GM12878 (cell line): Measurements from ENCODE around the gene NMT1. TPM values are rescaled to one million over a fixed set of nuclear protein-coding genes. Genes with fewer than 3 reads are reported as not detected.

ENCODE experiments used
- ATAC-seq: fragments of 200-7000 bp; cut with Tn5 transposase; 3 replicates; pipeline ENCODE4 v1.9.1; 2020; ENCODE audit warnings: mild to moderate bottlenecking, moderate library complexity
- BruUV-seq: library from RNA; stranded (reverse); fragments of 400-500 nt; replicated peaks from 2 replicates; lab custom pipeline; 2021; lab: Mats Ljungman, UMichigan
- CTCF ChIA-PET: fragments of 300-600 bp; sonication (Branson Sonifier 250); formaldehyde crosslinking; extraction: SDS; loops from one replicate; lab custom pipeline; 2021; ENCODE audit warnings: inconsistent platforms; lab: Yijun Ruan, JAX
- POLR2A ChIA-PET: fragments of 350-600 bp; formaldehyde crosslinking; extraction: SDS; loops from one replicate; lab custom pipeline; 2021; ENCODE audit warnings: inconsistent platforms; lab: Charles Lee
- RAD21 ChIA-PET: fragments of 300-600 bp; sonication (Branson Sonifier 250); formaldehyde crosslinking; loops from one replicate; lab custom pipeline; 2023; ENCODE audit warnings: antibody characterized with exemption; ENCODE audit not compliant: unreplicated experiment; lab: Charles Lee
- SMC1A ChIA-PET: fragments of 300-600 bp; sonication (Branson Sonifier 250); formaldehyde crosslinking; loops from one replicate; lab custom pipeline; 2023; ENCODE audit not compliant: unreplicated experiment, uncharacterized antibody; lab: Charles Lee
- DNase-seq: peaks from one replicate; pipeline ENCODE4 v3.0.0-alpha.2; 2011; ENCODE audit warnings: low read depth, low spot score
- FAIRE-seq: peaks from 3 replicates; lab custom pipeline; 2011; peaks lifted over from hg19 to GRCh38; lab: Jason Lieb, UNC
- H2AFZ ChIP-seq: 2 replicates; pipeline ENCODE4 v1.6.0; 2011; ENCODE audit warnings: low read depth, low read length, control low read depth; ENCODE audit not compliant: control insufficient read depth
- H3K27ac ChIP-seq: 2 replicates; pipeline ENCODE4 v1.5.1; 2011; ENCODE audit warnings: control low read depth; ENCODE audit not compliant: control insufficient read depth, insufficient read depth
- H3K27me3 ChIP-seq, 2 experiments: replicated peaks in 1 of 2; 2 replicates each; pipeline versions ENCODE4 v1.6.0 to v1.6.1; 2011; ENCODE audit warnings: low read length in 1 of 2; ENCODE audit not compliant: control insufficient read depth in 2 of 2, insufficient read depth in 2 of 2
- H3K36me3 ChIP-seq, 2 experiments: 2 replicates each; pipeline ENCODE4 v1.5.1; 2011; ENCODE audit warnings: low read length in 1 of 2; ENCODE audit not compliant: control insufficient read depth in 2 of 2, insufficient read depth in 2 of 2
- H3K4me1 ChIP-seq: 2 replicates; pipeline ENCODE4 v1.6.1; 2011; ENCODE audit warnings: mild to moderate bottlenecking, low read length, moderate library complexity, mixed read lengths; ENCODE audit not compliant: control insufficient read depth, insufficient read depth
- H3K4me2 ChIP-seq: 2 replicates; pipeline ENCODE4 v1.6.0; 2011; ENCODE audit warnings: control low read depth; ENCODE audit not compliant: control insufficient read depth, insufficient read depth
- H3K4me3 ChIP-seq: fragments of 200-600 bp; sonication (generic); 2 replicates; pipeline ENCODE4 v1.5.1; 2016
- H3K79me2 ChIP-seq: 2 replicates; pipeline ENCODE4 v1.6.0; 2011; ENCODE audit warnings: low read length; ENCODE audit not compliant: control insufficient read depth, insufficient read depth
- H3K9ac ChIP-seq: 2 replicates; pipeline ENCODE4 v1.8.0; 2011; ENCODE audit warnings: low read length, control low read depth, mixed read lengths; ENCODE audit not compliant: control insufficient read depth, insufficient read depth
- H3K9me3 ChIP-seq: replicated peaks from 3 replicates; pipeline ENCODE4 v1.5.1; 2011; ENCODE audit warnings: mild to moderate bottlenecking, low read length; ENCODE audit not compliant: control insufficient read depth, insufficient read depth
- H4K20me1 ChIP-seq: 2 replicates; pipeline ENCODE4 v1.6.0; 2011; ENCODE audit not compliant: control insufficient read depth, insufficient read depth
- BCL3 ChIP-seq: IDR thresholded peaks from 2 replicates; pipeline ENCODE4 v1.6.1; 2011; ENCODE audit warnings: borderline replicate concordance, low read depth, mild to moderate bottlenecking, moderate library complexity, low read length; ENCODE audit not compliant: insufficient read depth, poor library complexity, severe bottlenecking
- POLR2A ChIP-seq: IDR thresholded peaks from 2 replicates; pipeline ENCODE4 v1.6.1; 2011; ENCODE audit warnings: low read depth, mild to moderate bottlenecking, low read length
- WGBS: methylation state at CpG from one replicate; pipeline ENCODE4 v1.1.6; 2016; ENCODE audit warnings: low lambda C conversion rate; ENCODE audit not compliant: insufficient replicate concordance, insufficient coverage; ENCODE audit errors: missing lambda C conversion rate; 5-methylcytosine and 5-hydroxymethylcytosine counted together
- in situ Hi-C: fragments of 300-500 bp; cut with MboI; formaldehyde crosslinking; loops from 9 replicates; pipeline ENCODE4 v1.14.3; 2018; ENCODE audit warnings: mixed read lengths
- intact Hi-C: fragments of 100-400 bp; cut with micrococcal nuclease; formaldehyde crosslinking; loops from one replicate; pipeline ENCODE4 v1.14.2; 2022; ENCODE audit not compliant: unreplicated experiment
- polyA plus RNA-seq, 11 experiments: library from polyadenylated mRNA; depleted of rRNA in 4 of 11; unstranded in 6 of 11; stranded (reverse) in 5 of 11; fragments of >200 nt; fragmentation: Nextera tagmentation in 4 of 11; fragmentation: Illumina TruSeq in 1 of 11; extraction: Ambion mirVana in 4 of 11; extraction: Trizol in 1 of 11; gene quantifications; 1 replicate in 1 of 11; 2 replicates in 10 of 11; pipeline versions ENCODE4 v1.2.1 to v1.2.3, GENCODE V29; 2011 to 2016; ENCODE audit warnings: inconsistent platforms in 2 of 11, missing spikeins in 2 of 11, low read depth in 1 of 11
- total RNA-seq, 4 experiments: library from RNA; depleted of rRNA in 3 of 4; stranded (reverse); fragments of >200 nt in 3 of 4; fragmentation: Illumina TruSeq in 1 of 4; extraction: Trizol in 1 of 4; gene quantifications; 2 replicates each; pipeline versions ENCODE4 v1.2.1 to v1.2.3, GENCODE V29; 2013 to 2021
- TF ChIP-seq, protein P1 (sequence below): fragments of 450-650 bp; IDR thresholded peaks from 2 replicates; pipeline ENCODE4 v1.6.1; 2017; ENCODE audit warnings: mild to moderate bottlenecking, moderate library complexity

The NMT1 gene
- total and polyA plus RNA-seq, 10 of the 15 experiments (the other 5 are each of a cell fraction or from before 2014, with no cell fraction given) = 96.7 to 395 (median 222) TPM

GRCh38 chr17:45144199-45145034, 83.3 kb downstream of the NMT1 start:
- ATAC-seq = no peak
- H3K36me3 ChIP-seq = no peaks in the 10 kb centered on the region
- peak overlapping the region; percentile 66 for H2AFZ ChIP-seq
- peak; percentile 51 for TF ChIP-seq POLR2A
- peak; percentile 15 for TF ChIP-seq BCL3
- TF ChIP-seq, protein P1, sequence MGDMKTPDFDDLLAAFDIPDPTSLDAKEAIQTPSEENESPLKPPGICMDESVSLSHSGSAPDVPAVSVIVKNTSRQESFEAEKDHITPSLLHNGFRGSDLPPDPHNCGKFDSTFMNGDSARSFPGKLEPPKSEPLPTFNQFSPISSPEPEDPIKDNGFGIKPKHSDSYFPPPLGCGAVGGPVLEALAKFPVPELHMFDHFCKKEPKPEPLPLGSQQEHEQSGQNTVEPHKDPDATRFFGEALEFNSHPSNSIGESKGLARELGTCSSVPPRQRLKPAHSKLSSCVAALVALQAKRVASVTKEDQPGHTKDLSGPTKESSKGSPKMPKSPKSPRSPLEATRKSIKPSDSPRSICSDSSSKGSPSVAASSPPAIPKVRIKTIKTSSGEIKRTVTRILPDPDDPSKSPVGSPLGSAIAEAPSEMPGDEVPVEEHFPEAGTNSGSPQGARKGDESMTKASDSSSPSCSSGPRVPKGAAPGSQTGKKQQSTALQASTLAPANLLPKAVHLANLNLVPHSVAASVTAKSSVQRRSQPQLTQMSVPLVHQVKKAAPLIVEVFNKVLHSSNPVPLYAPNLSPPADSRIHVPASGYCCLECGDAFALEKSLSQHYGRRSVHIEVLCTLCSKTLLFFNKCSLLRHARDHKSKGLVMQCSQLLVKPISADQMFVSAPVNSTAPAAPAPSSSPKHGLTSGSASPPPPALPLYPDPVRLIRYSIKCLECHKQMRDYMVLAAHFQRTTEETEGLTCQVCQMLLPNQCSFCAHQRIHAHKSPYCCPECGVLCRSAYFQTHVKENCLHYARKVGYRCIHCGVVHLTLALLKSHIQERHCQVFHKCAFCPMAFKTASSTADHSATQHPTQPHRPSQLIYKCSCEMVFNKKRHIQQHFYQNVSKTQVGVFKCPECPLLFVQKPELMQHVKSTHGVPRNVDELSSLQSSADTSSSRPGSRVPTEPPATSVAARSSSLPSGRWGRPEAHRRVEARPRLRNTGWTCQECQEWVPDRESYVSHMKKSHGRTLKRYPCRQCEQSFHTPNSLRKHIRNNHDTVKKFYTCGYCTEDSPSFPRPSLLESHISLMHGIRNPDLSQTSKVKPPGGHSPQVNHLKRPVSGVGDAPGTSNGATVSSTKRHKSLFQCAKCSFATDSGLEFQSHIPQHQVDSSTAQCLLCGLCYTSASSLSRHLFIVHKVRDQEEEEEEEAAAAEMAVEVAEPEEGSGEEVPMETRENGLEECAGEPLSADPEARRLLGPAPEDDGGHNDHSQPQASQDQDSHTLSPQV = no peak
- no peak for FAIRE-seq
- peak overlapping the region; percentile 87 for H3K4me2 ChIP-seq
- H3K4me1 ChIP-seq = peaks cover 18% of the 10 kb centered on the region
- 31% methylated on average over 48 of the region's 71 CpGs for WGBS
- in situ Hi-C loops (no loop called here), intact Hi-C loops (loop anchor here (5.0 kb wide), 1 partner anchor 158 kb away; no protein-coding TSS in a partner anchor)
- POLR2A ChIA-PET = interaction anchor here (0.5 to 1.6 kb wide), 6 partner anchors 8 to 88 kb away, joined by 3 to 6 read pairs (median 4); partner anchors contain the start of genes ACBD4 and HEXIM2
- no peaks in the 10 kb centered on the region for H3K9me3 ChIP-seq
- SMC1A ChIA-PET = interaction anchor here (0.7 to 1.2 kb wide), 2 partner anchors 9 to 17 kb away, joined by 3 to 10 read pairs; partner anchors contain the start of gene ACBD4
- no peak for DNase-seq
- H3K27ac ChIP-seq = peak overlapping the region; percentile 34; the same call in 1 of the 2 replicates
- RAD21 ChIA-PET = interaction anchor here (0.6 to 1.7 kb wide), 3 partner anchors 9 to 253 kb away, joined by 3 to 10 read pairs (median 3); partner anchors contain the start of gene ACBD4
- H3K4me3 ChIP-seq = peak overlapping the region; percentile 67
- H3K9ac ChIP-seq = peak overlapping the region; percentile 67
- no peaks in the 10 kb centered on the region for H3K27me3 ChIP-seq
- H3K79me2 ChIP-seq = peaks cover 20% of the 10 kb centered on the region
- BruUV-seq = no TSS peak
- H4K20me1 ChIP-seq = no peaks in the 10 kb centered on the region
- CTCF ChIA-PET = interaction anchor here (0.6 to 11.0 kb wide), 4 partner anchors 10 to 82 kb away, joined by 3 to 280 read pairs (median 4); partner anchors contain the start of gene ACBD4
